HepG2 (cell line): Measurements from ENCODE around the gene CTSD.

Source experiments
- E2F5 ChIP-seq: sonication (generic); formaldehyde crosslinking; conservative IDR thresholded peaks from 2 replicates; pipeline ENCODE4 v1.4.0; 2020; ENCODE audit warnings: missing genetic modification reagents
- FOSL1 ChIP-seq: sonication (generic); formaldehyde crosslinking; IDR thresholded peaks from 2 replicates; pipeline ENCODE4 v1.9.0; 2021; ENCODE audit warnings: missing genetic modification reagents, borderline replicate concordance
- SNRNP70 ChIP-seq: fragments of 200-400 bp; formaldehyde crosslinking; IDR thresholded peaks from 2 replicates; pipeline ENCODE4 v1.6.1; 2017; ENCODE audit warnings: mild to moderate bottlenecking, low read depth, low read length, moderate library complexity
- ZNF10 ChIP-seq: sonication (generic); formaldehyde crosslinking; IDR thresholded peaks from 2 replicates; pipeline ENCODE4 v1.4.0; 2020; ENCODE audit warnings: mild to moderate bottlenecking, low read depth, missing genetic modification reagents, borderline replicate concordance

- TF ChIP-seq ZNF10 (CRISPR knock-in tag), result no peak
- no peak for TF ChIP-seq FOSL1 (CRISPR knock-in tag)
- TF ChIP-seq SNRNP70, result no peak
- TF ChIP-seq E2F5, result no peak
Observed at GRCh38 chr11:1786466-1786865, 22.7 kb upstream of the CTSD start.
